ENCODE results near the gene NUP43.

DNA sequence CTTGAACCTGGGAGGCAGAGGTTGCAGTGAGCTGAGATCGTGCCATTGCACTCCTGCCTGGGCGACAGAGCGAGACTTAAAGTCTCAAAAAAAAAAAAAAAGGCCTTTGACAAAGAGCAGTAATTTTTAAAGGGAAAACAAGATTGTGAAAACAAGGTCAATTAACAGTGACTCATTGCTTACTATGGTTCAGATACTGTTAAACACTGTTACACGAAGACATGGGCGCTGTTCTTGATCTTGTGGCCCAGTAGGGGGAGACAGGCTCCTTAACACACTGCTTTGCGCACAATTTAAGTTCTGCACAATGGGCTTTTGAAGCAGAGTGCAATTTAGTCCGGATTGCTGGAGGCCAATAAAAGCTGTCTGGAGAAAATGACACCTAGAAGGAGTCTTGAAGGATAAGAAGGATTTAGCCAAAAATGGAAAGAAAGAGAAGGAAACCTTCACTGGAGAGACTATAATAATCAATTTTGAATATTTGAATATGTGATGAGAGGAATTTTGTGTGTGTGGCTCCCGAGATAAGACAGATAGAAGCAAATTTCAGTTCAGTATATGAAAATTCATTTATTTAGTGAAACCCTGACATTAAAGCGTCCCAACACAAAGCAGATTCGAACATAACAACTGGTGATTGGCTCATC lies 22.4 kb downstream of the NUP43 start:
- no peak for TF ChIP-seq EZH2phosphoT487 (IDR thresholded peaks at IDR 0.05; ENCODE audit: insufficient read depth, low read depth)
- no peak for TF ChIP-seq EZH2 (IDR thresholded peaks at IDR 0.05; ENCODE audit: insufficient read depth, poor library complexity, severe bottlenecking)

Data from GM23248 (cell line).